Mucosa of descending colon (tissue), 3 donors: ENCODE measurements around the gene ARMC8. TPM values are rescaled to one million over a fixed set of nuclear protein-coding genes. Genes with fewer than 3 reads are reported as not detected.

Experiments used
- ATAC-seq: fragments of 200-7000 bp; cut with Tn5 transposase; one replicate; pipeline ENCODE4 v1.9.1; 2020; ENCODE audit warnings: mild to moderate bottlenecking, moderate library complexity
- DNase-seq, 3 donors: peaks; one replicate each; pipeline ENCODE4 v3.0.0-alpha.2; 2020
- H3K36me3 ChIP-seq: fragments of 200-600 bp; one replicate; pipeline ENCODE4 v1.8.0; 2021; ENCODE audit warnings: low read depth, mild to moderate bottlenecking
- H3K4me1 ChIP-seq: fragments of 200-600 bp; one replicate; pipeline ENCODE4 v1.8.0; 2021; ENCODE audit warnings: low read depth, mild to moderate bottlenecking
- H3K4me3 ChIP-seq: fragments of 200-600 bp; one replicate; pipeline ENCODE4 v1.8.0; 2021; ENCODE audit warnings: mild to moderate bottlenecking
- H3K9me3 ChIP-seq: fragments of 200-600 bp; one replicate; pipeline ENCODE4 v1.8.0; 2021; ENCODE audit warnings: mild to moderate bottlenecking
- CTCF ChIP-seq: fragments of 200-600 bp; IDR thresholded peaks from one replicate; pipeline ENCODE4 v1.8.0; 2022; ENCODE audit warnings: antibody characterized with exemption, mild to moderate bottlenecking
- intact Hi-C, 2 donors: fragments of 100-400 bp; cut with DNase I in 1 of 2; cut with micrococcal nuclease in 1 of 2; formaldehyde crosslinking; loops; one replicate each; pipeline versions ENCODE4 v1.11.0 to v1.11.1; 2022; cut with DNase I, micrococcal nuclease
- total RNA-seq, 3 donors: library from RNA; stranded (reverse); fragmentation: NEBNext Ultra II Directional in 2 of 3; extraction: Animal tissue kit (Norgen Biotek cat#: 25700) in 2 of 3; gene quantifications; one replicate each; pipeline versions ENCODE4 v1.2.1 to v1.2.4, GENCODE V29; 2021 to 2023
- donor health status: DM: no; HTN: no; CAD: no; lungs with moderate emphysema.
- donor health status: DM: no; HTN: no; CAD: no.
- donor health status: DM: no; HTN: yes; CAD: no.

The ARMC8 gene
- total RNA-seq, 3 donors from 2014 or later = 33.5 to 50.7 (median 48.0) TPM

DNA sequence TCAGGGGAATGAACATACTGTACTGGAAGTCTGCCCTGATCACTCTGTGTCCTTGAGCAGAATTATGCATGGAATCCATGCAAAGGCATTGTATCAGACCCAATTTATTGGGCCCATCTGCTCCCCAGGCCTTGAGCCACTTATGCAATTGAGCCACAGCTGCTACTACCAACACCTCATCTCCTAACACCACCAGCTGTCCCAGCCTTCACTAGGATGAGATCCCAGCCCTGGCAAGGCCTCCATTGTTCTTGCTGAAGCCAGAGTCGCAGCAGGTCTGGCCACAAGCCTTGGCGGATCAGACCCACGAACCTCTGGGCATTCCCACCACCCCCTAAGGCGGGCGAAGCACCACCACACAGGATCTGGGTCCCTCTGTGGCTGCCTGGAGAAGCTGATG is 151.7 kb downstream of the ARMC8 start:
- intact Hi-C loops = no loop called here
- DNase-seq (no peak), ATAC-seq (no peak)
- H3K4me3 ChIP-seq = no peak overlapping the region
- H3K9me3 ChIP-seq = no peaks in the 10 kb centered on the region
- H3K4me1 ChIP-seq = no peaks in the 10 kb centered on the region
- no peaks in the 10 kb centered on the region for H3K36me3 ChIP-seq
- no peak for TF ChIP-seq CTCF

- Histone ChIP-seq H3K4me1 (no peaks in the 10 kb centered on the region), H3K9me3 (no peaks in the 10 kb centered on the region), H3K4me3 (no peak overlapping the region), H3K36me3 (no peaks in the 10 kb centered on the region)
- TF ChIP-seq CTCF = no peak
- no peak for DNase-seq
- intact Hi-C loops = no loop called here
- no peak for ATAC-seq
These were observed 153.4 kb downstream of the ARMC8 start for GRCh38 chr3:138340511-138340910.

GRCh38 chr3:138344754-138345153 is 157.7 kb downstream of the ARMC8 start:
- DNase-seq (no peak), ATAC-seq (no peak)
- TF ChIP-seq CTCF = no peak
- Histone ChIP-seq H3K4me1 (peaks cover 3% of the 10 kb centered on the region), H3K9me3 (no peaks in the 10 kb centered on the region), H3K36me3 (no peaks in the 10 kb centered on the region), H3K4me3 (no peak overlapping the region)
- intact Hi-C loops = no loop called here

Other genes with a start within 250 kb of the ARMC8 start
- gene CLDN18, start 177.1 kb upstream of the ARMC8 start, total RNA-seq = not detected
- 1 to 10 TPM; 1.8 to 9.2 (median 3.2) TPM for gene DZIP1L, start 71.7 kb upstream of the ARMC8 start, total RNA-seq
- not detected for gene A4GNT, start 54.9 kb upstream of the ARMC8 start, total RNA-seq
- 10 to 100 TPM; 10.5 to 11.6 (median 11.6) TPM for gene DBR1, start 12.4 kb upstream of the ARMC8 start, total RNA-seq
- under 1 TPM in 1 of 3 donors, not detected in 2; 0.41 TPM for gene NME9, start 142.6 kb downstream of the ARMC8 start, total RNA-seq
- gene MRAS, start 161.3 kb downstream of the ARMC8 start, total RNA-seq = 10 to 100 TPM in 1 of 3 donors, 1 to 10 TPM in 2; 2.5 to 37.6 (median 4.6) TPM
- gene ESYT3, start 247.3 kb downstream of the ARMC8 start, total RNA-seq = 10 to 100 TPM in 1 of 3 donors, 1 to 10 TPM in 1, under 1 TPM in 1; 0.70 to 15.1 (median 1.0) TPM